ENCODE measurements around the gene HIVEP3.

The HIVEP3 gene

GRCh38 chr1:41809692-41810091, 109.0 kb downstream of the HIVEP3 start:
- DNase-seq = no peak

DNA sequence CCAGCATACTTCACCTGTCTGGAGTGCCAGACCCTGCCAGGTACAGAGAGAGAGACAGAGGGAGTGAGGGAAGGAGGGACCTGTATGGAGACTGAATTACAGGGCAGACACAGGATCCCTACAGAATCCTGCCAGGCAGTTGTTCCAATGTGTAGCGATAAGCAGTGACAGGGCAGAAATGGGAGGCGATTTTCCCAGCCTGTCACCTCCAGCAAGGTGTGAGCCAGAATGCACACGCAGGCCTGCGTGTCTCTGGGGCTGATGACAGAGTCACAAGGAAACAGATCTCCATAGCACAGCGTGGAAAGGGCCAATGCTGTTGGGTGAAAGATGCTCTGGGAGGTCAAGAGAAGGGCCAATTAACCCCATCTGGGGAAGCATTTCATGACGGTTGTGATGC, 111.3 kb downstream of the HIVEP3 start:
- DNase-seq = no peak

GRCh38 chr1:41806472-41807155, 112.1 kb downstream of the HIVEP3 start:
- DNase-seq = no peak

DNA sequence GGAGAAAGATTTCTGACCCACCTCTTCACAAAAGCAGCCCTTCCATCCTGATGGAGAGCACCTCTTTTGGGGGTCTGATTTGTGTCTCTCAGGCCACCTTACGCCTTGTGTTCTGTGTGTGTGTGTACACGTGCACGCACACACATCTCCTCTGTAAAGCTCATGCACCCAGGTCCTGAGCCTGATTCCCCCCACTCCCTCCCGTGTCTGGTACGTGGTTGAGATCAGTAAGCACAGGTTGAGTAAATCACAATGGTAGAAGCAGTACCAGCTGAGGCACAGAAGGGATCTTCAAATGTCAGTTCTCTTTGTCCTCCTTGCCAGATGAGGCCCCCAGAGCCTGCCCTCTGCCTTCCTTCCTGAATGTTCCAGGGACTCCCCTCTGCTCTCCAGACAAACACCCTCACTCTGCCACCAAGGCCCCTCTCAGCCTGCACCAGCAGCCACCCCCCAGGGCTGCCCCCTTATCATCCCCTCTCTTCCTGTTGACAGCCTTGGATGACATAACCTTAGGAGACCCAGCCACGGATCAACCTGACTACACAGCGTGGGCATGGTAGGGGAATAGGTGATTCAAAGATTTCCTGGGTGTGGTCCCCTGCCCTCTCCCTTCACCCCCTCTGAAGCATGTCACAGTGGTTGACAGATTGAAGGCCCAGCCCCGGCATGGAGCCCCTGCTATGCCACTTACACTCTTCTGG, 112.8 kb downstream of the HIVEP3 start:
- DNase-seq = no peak

DNA sequence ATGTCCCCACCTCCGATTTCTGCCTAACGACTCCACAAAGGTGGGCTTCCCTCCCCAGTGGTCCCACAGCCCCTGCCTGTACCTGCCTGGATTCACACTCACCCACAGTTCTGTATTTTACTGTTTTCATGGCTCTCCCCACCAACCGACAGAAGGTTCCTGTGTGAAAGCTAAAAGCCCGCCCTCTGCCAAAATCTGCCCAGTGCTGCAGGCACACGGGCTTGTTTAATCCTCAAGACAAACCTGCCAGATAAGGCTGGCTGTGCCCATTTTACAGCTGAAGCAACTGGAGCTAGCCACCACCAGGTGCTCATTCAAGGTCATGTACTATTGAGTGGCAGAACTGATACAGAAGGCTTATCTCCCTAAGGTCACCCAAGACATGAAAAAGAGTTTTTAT, 114.5 kb downstream of the HIVEP3 start:
- DNase-seq = no peak

GRCh38 chr1:41803656-41804055, 115.1 kb downstream of the HIVEP3 start:
- DNase-seq = no peak

DNA sequence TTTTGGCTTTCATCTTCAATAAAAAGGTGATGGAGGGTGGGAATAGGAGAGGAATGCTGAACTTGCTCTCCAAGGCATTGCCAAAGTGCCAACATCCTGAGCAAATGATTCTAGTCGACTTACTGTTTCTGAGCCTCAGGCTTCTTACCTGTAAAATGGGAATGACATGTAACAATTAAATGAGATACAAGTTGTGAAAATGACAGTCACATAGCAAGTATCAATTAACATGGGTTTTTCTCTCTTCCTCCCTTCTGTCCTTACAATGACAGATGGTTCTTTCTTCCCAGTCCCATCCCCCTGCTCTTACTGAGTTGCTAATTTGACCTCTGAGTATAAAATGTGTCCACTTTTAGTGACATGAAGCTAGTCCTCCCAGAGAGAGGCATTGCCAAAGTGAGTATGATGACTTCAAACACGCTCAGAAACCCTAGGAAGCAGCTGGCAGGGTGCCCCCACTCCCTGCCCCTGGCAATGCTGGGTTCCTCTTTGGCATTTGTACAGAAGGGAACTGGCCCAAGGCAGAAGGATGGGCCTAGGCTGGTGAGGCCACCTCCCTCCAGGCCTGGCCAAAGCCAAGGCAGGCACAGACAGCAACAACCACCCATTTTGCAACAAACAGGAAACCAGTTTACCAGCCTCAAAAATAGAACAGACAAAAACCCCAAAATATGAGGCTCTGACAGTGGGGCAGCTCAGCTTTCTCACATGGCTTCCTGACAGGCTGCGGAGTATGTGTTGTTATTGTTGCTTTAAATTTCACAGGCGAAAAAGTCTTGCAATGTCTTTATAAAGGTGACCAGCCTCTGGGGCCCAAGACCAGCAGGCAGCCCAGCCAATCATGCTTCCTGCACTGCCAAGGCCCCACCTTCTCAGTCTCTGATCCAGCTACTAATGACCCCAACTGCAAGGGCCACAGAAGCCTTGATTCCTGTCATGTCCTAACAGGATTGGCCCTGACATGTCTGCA, 115.9 kb downstream of the HIVEP3 start:
- DNase-seq = no peak

DNA sequence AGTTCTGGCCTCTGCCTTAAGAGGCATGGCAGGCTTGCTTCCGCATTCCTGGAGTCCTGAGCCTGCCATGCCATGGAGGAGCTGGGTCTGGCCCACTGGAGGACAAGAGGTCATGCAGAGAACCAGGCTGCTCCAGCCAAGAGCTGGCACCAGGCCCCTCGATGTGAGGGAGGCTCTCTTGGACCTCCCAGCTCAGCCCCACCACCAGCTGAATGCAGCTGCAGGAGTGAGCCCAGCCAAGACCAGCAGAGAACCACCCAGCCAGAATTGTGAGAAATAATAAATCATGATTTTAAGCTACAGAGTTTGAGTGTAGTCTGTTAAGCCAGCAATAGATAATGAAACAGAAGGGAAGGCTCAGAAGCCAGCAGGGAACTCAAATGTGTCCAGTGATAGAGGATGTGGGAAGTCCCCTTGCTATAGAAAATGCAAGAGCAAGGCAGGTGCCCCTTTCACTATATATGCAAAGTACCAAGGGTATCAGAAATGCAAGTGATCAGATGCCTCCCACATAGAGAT, 118.4 kb downstream of the HIVEP3 start:
- no peak for DNase-seq

DNA sequence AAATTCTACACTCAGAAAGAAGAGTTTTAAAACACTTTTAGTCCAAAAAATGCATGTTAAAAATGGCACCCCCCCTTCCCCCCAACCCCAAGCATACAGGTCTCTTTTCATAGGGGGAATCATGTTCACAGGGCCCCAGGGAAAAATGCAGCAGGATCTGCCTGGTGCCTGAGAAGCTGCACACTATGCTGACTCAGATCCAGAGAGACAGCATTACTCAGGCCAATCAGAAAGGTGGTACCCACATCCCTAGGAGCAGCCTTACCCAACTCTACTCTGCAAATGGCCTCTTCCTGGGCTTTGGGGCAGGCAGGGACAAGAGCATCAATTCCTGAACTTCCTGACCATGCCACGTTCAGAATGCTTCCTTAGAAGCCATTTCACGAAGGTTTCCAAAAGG, 119.0 kb downstream of the HIVEP3 start:
- DNase-seq = no peak

DNA sequence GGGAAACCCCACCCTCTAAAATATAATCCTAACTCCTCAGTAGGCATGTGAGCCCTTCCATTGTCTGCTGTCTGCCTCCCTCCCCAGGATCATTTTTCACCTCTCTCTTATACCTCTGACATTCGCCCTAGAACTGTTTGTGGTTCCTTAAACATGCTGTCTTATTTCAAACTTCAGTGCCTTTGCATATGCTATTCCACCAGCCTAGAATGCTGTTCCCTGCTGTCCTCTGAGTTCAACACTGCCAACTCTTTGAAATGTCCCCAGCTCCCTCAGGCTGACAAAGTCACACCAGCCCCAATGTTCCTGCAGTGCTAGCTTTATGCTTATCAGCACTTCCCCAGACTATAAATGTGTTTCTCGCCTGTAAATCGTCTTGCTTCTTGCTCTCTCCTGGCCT, 119.5 kb downstream of the HIVEP3 start:
- DNase-seq = no peak

DNA sequence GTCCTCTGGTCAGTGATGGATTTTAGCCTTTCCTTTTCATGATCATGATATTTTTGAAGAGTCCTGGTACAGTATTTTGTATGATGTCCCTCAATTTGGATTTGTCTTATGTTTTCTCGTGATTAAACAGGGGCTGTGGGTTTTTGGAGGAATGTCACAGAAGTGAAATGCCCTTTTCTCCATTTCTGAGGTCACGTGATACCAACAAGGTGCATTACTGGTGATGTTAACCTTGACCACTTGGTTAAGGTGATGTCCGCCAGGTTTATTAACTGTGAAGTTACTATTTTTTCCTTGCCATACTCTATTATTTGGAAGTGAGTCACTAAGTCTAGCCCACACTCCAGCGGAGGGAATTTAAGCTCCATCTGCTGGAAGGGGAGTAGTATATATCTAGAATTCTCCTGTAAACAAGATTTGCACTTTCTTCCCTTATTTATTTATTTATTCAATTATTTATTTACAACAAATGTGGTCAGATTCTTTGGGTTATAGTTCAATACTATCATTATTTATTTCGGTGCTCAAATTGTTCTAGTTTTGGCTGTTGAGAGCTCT, 123.4 kb downstream of the HIVEP3 start:
- DNase-seq = no peak

DNA sequence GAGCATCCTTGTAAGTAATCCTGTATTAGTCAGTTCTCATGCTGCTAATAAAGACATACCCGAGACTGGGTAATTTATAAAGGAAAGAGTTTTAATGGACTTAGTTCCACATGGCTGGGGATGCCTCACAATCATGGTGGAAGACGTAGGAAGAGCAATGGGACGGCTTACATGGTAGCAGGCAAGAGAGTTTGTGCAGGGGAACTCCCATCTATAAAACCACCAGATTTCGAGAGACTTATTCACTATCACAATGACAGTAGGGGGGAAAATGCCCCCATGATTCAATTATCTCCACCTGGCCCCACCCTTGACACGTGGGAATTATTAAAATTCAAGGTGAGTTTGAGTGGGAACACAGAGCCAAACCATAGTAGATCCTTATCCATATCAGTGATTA, 124.7 kb downstream of the HIVEP3 start:
- no peak for DNase-seq

DNA sequence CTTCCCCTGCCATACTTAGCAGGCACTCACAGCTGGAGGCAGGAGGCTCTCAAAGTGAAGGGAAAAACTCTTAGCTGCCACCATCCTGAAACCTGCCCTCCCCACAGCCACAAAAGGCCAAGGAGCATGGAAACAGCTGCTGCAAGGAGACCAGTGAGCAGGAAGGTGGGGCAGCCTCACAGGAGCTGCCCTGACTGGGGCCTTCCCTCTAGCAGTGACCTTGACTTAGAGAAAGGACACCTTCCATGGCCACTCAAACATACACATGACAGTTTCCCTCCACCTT, 126.3 kb downstream of the HIVEP3 start:
- DNase-seq = no peak

- no peak for DNase-seq
These were observed 126.8 kb downstream of the HIVEP3 start for GRCh38 chr1:41791667-41792484.

DNA sequence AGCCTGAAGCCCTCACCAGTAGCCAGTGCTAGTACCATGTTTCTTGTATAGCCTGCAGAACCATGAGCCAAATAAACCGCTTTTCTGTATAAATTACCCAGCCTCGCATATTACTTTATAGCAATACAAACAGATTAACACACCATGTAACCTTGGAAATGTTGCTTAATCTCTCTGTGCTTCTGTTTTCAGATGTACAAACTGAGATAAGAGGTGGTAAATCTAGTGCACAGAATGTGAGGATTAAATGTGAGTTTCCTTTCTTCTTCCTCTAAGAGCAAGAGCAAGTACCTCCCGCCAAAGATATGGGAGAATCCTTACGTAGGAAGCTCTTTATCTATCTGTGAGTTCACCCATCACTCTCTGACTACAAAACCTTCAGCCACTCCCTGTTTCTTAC, 128.4 kb downstream of the HIVEP3 start:
- DNase-seq = no peak

DNA sequence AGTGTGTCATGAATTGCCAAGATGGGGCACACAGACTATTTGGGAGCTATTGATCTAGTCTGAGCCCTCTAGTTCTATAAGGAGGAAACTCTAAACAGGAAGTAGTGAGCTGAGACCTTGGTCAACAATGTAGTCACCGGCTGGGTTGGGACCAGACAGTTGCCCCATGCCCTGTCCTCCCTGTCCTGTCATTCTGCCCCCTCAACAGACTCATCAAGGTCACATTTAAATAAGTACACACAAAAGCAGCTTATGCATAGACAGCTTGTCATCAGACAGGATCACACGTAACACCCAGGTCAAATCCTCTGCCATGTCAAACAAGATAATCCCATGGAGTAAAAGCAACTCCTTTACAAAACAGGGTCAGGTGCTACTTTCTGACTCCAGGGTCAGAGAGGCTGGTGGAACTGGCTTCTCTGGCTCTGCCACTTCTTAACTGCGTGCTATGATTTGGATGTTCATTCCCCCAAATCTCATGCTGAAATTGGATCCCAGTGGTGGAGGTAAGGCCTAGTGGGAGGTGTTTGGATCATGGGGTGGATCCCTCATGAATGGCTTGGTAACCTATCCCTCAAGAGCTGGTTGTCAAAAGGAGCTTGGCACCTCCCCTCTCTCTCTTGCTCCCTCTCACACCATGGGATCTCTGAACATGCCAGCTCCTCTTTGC, 128.9 kb downstream of the HIVEP3 start:
- no peak for DNase-seq

DNA sequence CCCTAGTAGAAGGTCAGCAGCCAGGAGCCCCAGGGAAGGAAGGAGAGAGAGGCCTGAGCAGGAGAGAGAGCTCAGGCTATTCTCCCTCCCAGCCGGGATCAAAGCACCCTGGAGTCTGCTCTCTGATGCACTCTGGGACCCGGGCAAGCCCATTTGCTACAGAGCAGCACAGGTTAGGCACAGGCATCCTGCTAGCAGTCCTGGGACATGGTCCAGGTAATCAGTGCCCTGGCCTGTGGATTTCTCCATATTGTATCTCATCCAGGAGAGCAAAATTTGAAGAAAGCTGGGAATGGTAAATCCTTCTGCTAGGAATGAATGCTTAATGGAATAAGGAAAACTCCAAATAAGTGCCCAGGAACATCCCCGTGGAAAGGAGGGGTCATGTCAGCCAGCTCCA, 130.3 kb downstream of the HIVEP3 start:
- DNase-seq = no peak

DNA sequence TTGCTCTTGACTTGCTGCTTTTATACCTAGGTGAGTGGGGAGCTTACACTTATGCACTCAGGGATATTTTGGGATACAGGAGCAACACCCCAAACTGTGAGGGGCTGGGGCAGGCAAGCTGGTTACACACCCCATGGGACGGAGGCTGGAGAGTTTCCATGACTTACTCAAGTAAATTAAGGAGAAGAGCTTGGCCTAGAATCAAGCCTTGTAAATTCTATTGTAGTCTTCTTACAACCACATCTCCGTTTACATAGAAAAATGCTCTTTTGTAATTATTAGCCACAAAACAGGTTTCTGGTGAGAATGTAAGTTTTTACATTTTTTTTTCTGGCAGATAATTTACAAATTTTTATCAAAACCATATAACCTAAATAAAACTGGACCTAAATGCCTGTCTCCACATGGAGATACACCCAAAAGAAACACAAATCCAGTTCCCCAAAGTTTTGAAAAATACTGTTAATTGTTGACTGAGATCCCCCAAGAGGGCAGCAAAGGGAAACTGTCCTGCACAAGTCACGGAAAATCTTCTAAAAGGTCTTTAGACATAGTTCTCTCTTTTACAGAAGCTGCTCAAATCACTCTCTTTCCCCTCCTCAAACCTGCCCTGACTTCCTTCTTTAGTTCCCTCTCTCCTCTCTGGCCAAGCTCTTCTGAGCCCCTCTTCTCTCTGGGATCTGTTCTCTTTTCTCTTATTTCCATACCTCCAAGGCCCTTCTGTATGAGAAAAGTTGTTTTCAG, 134.0 kb downstream of the HIVEP3 start:
- no peak for DNase-seq

DNA sequence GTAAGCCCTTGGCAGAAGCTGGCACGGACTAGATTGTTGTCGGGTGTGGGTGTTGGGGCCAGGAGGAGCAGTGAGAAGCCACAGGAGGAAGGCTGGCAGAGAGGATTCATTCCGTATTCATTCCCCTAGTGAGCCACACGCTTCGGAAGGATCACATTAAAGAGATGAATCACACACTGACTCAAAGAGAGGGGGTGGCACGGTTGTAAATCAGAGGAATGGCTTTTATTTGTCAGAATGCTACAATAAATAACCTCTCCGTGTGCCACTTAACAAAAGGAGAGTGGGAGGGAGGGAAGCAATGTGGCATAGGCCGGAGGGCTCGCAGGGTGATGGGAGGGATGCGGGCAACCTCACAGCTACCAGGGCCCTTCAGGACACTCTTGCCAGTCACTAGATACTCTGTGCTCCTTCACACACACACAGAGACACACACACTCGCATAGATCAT, 135.5 kb downstream of the HIVEP3 start:
- DNase-seq = no peak

DNA sequence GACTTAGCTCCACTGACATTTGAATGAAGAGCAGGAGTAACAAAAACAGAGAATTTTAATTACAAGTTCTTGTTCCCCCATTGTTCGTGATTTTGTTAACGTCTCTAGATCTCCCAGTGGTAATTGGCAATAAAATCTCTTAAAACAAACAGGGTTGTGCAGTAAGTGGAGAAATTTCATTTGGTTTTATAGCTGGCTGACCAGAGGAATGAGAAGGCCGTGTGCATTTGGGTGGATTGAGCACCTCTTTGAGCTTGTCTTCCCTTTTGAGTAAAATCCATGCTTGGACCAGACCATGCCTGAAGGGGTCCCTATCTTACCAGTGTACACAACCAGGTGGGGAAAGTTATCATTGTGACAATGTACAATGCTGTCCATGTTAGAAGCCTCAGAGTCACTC, 137.8 kb downstream of the HIVEP3 start:
- no peak for DNase-seq

DNA sequence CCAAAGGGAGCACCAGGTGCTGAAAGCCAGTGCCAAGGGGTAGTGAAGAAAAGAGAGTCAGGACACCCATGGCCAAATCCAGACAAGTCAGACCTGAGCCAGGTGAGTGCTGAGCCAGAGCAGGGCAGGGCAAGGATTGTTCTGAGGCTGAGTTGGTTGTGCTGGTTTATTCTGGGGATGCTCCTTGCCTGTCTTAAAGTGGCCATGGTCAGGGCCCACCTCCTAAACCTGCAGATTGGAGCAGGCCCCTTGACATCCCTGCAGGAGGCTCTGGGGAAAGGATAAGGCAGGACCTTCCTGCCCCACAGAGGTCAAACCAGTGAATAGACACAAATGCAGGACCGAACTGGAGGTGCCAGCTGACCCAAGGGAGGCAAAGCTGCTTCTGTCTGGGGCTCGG, 138.4 kb downstream of the HIVEP3 start:
- DNase-seq = no peak

All from SHP77 treated with DMSO at 0.1 percent for 48 hours (cell line).